Measurements from ENCODE around the gene NCR3LG1. TPM values are rescaled to one million over a fixed set of nuclear protein-coding genes. Genes with fewer than 3 reads are reported as not detected.

NCR3LG1 gene
- total and polyA plus RNA-seq, 2 of the 4 experiments (the other 2 are of a cell fraction) = 1.7 to 4.1 TPM

GRCh38 chr11:17406082-17406817 lies 54.6 kb downstream of the NCR3LG1 start:
- dilution Hi-C loops (cut with HindIII; ENCODE audit: low sequenced_read_pairs, unreplicated experiment) = no loop called here
- H3K9me1 ChIP-seq (ENCODE audit: insufficient read depth, low read length) = no peaks in the 10 kb centered on the region
- no peak overlapping the region for H3K9ac ChIP-seq (ENCODE audit: low read depth, low read length)
- no peak overlapping the region for H4K5ac ChIP-seq (ENCODE audit: low read depth, low read length)
- no peak overlapping the region for H2BK120ac ChIP-seq (ENCODE audit: low read depth, low read length)
- H2AK9ac ChIP-seq (replicated peaks; ENCODE audit: low read depth, low read length, poor library complexity) = no peak overlapping the region
- TF ChIP-seq MXI1 (IDR thresholded peaks at IDR 0.05; ENCODE audit: borderline replicate concordance, low read depth, low read length) = no peak
- no peak overlapping the region for H4K91ac ChIP-seq (ENCODE audit: insufficient read depth, low read depth, low read length)
- H3K4me1 ChIP-seq (ENCODE audit: control insufficient read depth, insufficient read depth, low read length) = no peaks in the 10 kb centered on the region
- H4K8ac ChIP-seq (ENCODE audit: low read depth in 2 of 2, low read length in 2 of 2) = no peak overlapping the region
- DNase-seq = no peak
- 0 out of 2 replicates have a peak, but pooled peaks cover 3% of the 10 kb centered on the region for H3K9me3 ChIP-seq (ENCODE audit: control insufficient read depth, insufficient read depth, low read length)
- no CpG with 5 or more reads among the region's 8 CpGs for WGBS, 2 experiments (ENCODE audit: extremely low coverage in 2 of 2, insufficient read length in 1 of 2)
- H4K20me1 ChIP-seq (ENCODE audit: insufficient read depth, low read length) = no peaks in the 10 kb centered on the region
- CTCF ChIA-PET = no interaction called here
- H2AK5ac ChIP-seq (ENCODE audit: low read depth, low read length) = no peak overlapping the region
- H3K36me3 ChIP-seq (ENCODE audit: control insufficient read depth, insufficient read depth, low read length) = no peaks in the 10 kb centered on the region
- in situ Hi-C loops (cut with MboI; ENCODE audit: low sequenced_read_pairs) = no loop called here
- H3K56ac ChIP-seq (ENCODE audit: extremely low read depth, insufficient read depth, low read length) = no peak overlapping the region
- H3K23ac ChIP-seq (ENCODE audit: low read depth, low read length) = no peak overlapping the region
- peaks cover 6% of the 10 kb centered on the region for H3K27me3 ChIP-seq (ENCODE audit: control insufficient read depth, insufficient read depth, low read length)
- no peak for ATAC-seq (ENCODE audit: low read depth)
- no peak overlapping the region for H3K14ac ChIP-seq (replicated peaks; ENCODE audit: low read depth, low read length)
- no peak overlapping the region for H2BK15ac ChIP-seq (ENCODE audit: low read depth, low read length)
- POLR2A ChIA-PET (ENCODE audit: unreplicated experiment) = no interaction called here
- H3K4ac ChIP-seq (ENCODE audit: low read depth, low read length) = no peak overlapping the region
- BruUV-seq (replicated peaks) = no TSS peak
- intact Hi-C loops (cut with micrococcal nuclease) = no loop called here
- H3K79me1 ChIP-seq (ENCODE audit: low read depth in 1 of 2, low read length in 2 of 2) = no peaks in the 10 kb centered on the region
- no peak overlapping the region for H3K4me2 ChIP-seq (ENCODE audit: low read depth, low read length)
- no peak overlapping the region for H2BK20ac ChIP-seq (ENCODE audit: low read depth, low read length)
- no peak overlapping the region for H3K27ac ChIP-seq (ENCODE audit: insufficient read depth, low read length)
- H2BK5ac ChIP-seq (ENCODE audit: low read depth, low read length, poor library complexity, severe bottlenecking) = no peak overlapping the region
- no peak overlapping the region for H3K18ac ChIP-seq (ENCODE audit: low read depth, low read length)
- no peak overlapping the region for H3K4me3 ChIP-seq (ENCODE audit: insufficient read depth, low read depth, low read length)
- H2AFZ ChIP-seq (replicated peaks; ENCODE audit: low read length, poor library complexity) = peak overlapping the region; percentile 29
